Endothelial cell (in vitro differentiated cells): ENCODE results near the gene BCAS1. TPM values are rescaled to one million over a fixed set of nuclear protein-coding genes. Genes with fewer than 3 reads are reported as not detected.

Experiments used
- DNase-seq: peaks from one replicate; pipeline ENCODE4 v3.0.0; 2021; ENCODE audit warnings: low spot score
- H3K27ac Mint-ChIP-seq: one replicate; pipeline ENCODE4 v1.8.0; 2021; ENCODE audit warnings: mixed read lengths, inconsistent platforms; ENCODE audit not compliant: unreplicated experiment
- H3K27me3 Mint-ChIP-seq: one replicate; pipeline ENCODE4 v1.8.0; 2021; ENCODE audit warnings: mild to moderate bottlenecking, moderate library complexity, mixed read lengths, inconsistent platforms; ENCODE audit not compliant: unreplicated experiment
- H3K36me3 Mint-ChIP-seq: one replicate; pipeline ENCODE4 v1.8.0; 2021; ENCODE audit warnings: mild to moderate bottlenecking, low read depth, mixed read lengths, inconsistent platforms; ENCODE audit not compliant: unreplicated experiment
- H3K4me1 Mint-ChIP-seq: one replicate; pipeline ENCODE4 v1.8.0; 2021; ENCODE audit warnings: mild to moderate bottlenecking, mixed read lengths, inconsistent platforms; ENCODE audit not compliant: unreplicated experiment
- H3K4me3 Mint-ChIP-seq: one replicate; pipeline ENCODE4 v1.8.0; 2021; ENCODE audit warnings: mild to moderate bottlenecking, mixed read lengths, inconsistent platforms; ENCODE audit not compliant: unreplicated experiment
- H3K9me3 Mint-ChIP-seq: one replicate; pipeline ENCODE4 v1.8.0; 2021; ENCODE audit warnings: mixed read lengths, inconsistent platforms; ENCODE audit not compliant: unreplicated experiment
- total RNA-seq: library from RNA; stranded (reverse); fragmentation: NEBNext Ultra II Directional; extraction: Animal tissue kit (Norgen Biotek cat#: 25700); gene quantifications from one replicate; pipeline ENCODE4 v1.2.1, GENCODE V29; 2021; ENCODE audit not compliant: unreplicated experiment
- TF ChIP-seq, protein P1 (sequence below): fragments of 200-600 bp; sonication (generic); IDR thresholded peaks from one replicate; pipeline ENCODE4 v1.5.0; 2021; ENCODE audit warnings: antibody characterized with exemption; ENCODE audit not compliant: unreplicated experiment

Gene BCAS1
- total RNA-seq, 1 donor from 2014 or later = 0.05 TPM

DNA sequence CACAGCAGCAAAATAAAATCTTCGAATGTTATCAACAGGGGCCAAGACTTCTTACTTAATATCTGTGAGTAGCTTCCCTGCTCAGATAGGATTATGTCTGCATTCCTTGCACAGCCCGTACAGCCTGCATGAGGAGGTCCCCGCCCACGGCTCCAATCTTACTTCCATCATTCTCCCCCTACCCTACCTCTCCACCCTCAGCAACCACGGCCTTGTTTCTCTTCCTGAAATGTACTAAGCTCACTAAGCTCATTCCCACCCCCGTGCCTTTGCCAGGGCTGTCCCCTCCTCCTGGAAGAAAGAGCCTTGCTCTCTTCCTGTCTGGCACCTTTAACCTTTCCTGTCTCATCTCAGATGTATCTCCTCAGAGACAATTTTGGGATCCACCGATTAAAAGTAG, 120.4 kb downstream of the BCAS1 start:
- Mint-ChIP-seq H3K27ac (peak overlapping the region; percentile 33), H3K4me3 (no peak overlapping the region), H3K4me1 (peaks cover 10% of the 10 kb centered on the region), H3K36me3 (peaks cover 11% of the 10 kb centered on the region), H3K9me3 (peaks cover 4% of the 10 kb centered on the region), H3K27me3 (peaks cover 4% of the 10 kb centered on the region)
- DNase-seq = no peak
- TF ChIP-seq, protein P1, sequence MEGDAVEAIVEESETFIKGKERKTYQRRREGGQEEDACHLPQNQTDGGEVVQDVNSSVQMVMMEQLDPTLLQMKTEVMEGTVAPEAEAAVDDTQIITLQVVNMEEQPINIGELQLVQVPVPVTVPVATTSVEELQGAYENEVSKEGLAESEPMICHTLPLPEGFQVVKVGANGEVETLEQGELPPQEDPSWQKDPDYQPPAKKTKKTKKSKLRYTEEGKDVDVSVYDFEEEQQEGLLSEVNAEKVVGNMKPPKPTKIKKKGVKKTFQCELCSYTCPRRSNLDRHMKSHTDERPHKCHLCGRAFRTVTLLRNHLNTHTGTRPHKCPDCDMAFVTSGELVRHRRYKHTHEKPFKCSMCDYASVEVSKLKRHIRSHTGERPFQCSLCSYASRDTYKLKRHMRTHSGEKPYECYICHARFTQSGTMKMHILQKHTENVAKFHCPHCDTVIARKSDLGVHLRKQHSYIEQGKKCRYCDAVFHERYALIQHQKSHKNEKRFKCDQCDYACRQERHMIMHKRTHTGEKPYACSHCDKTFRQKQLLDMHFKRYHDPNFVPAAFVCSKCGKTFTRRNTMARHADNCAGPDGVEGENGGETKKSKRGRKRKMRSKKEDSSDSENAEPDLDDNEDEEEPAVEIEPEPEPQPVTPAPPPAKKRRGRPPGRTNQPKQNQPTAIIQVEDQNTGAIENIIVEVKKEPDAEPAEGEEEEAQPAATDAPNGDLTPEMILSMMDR = no peak

DNA sequence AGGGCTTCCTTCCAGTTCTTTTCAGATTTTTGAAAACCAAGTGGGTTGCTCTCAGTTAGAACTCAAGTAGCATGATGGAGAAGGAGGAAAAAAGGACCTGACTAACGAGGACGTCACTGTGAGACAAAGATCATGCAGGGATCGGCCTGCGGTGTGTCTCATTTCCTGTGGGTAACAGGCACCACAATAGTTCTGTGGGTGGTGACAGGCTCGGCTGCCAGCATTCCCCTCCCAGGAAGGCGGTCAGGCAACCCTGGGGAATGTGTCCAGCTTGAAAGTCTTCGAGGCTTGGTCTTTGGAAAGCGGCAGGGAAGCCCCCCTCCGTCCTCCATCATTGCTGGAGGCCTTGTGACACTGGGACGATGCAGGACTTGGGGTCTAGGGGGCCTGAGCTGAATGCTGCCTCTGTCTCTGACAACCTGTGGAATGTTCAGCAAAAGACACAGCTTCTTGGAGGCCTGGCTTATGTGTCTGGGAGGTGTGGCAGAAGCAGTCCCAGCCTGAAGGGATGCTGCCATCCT, 121.0 kb downstream of the BCAS1 start:
- Mint-ChIP-seq H3K36me3 (peaks cover 11% of the 10 kb centered on the region), H3K9me3 (peaks cover 4% of the 10 kb centered on the region), H3K27ac (no peak overlapping the region), H3K4me1 (peaks cover 10% of the 10 kb centered on the region), H3K4me3 (no peak overlapping the region), H3K27me3 (peaks cover 4% of the 10 kb centered on the region)
- TF ChIP-seq, protein P1 = no peak
- no peak for DNase-seq

DNA sequence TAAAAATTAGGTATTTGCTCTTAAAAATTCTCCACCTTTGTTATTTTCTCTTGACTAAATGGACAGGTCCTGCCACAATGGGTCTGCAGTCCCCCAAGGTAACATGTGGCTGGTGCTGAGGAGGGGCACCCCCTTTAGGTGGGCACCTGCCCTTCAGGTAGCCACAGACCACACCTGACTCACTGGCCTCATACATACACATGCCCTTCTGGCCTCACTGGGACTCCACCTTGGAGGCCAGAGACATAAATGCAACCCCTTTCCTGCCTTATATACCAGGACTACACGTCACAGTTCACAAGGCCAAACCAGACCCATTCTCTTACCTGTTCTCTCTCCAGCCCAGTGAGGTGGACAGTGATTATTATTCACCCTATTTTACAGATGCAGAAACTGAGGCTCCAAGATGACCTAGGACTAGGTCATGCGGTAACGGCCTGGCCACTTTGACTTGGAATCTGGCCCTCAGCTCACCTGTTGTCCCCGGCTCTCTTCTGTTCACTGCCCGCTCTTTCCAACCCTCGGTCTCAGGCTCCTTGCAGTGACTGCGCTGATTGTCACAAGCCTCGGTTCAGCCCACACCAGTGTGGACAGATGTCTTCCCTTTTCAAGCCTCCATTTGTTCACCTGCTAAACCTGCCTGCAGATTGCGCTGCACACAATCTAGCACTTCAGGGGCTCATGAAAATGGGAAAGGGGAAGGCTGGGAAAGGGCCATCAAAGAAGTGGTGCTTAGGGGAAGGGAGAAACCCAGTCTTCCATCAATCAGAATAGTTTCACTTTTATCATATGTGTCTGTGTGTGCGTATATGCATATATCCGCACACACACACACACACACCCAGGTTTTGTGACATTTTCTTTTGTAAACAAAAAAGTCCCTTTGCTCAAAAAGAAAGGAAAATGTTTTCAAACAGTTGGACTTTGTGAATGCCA, 121.7 kb downstream of the BCAS1 start:
- no peak for DNase-seq
- Mint-ChIP-seq H3K4me3 (no peak overlapping the region), H3K9me3 (peaks cover 4% of the 10 kb centered on the region), H3K4me1 (peaks cover 10% of the 10 kb centered on the region), H3K27me3 (peaks cover 4% of the 10 kb centered on the region), H3K27ac (no peak overlapping the region), H3K36me3 (peaks cover 8% of the 10 kb centered on the region)
- TF ChIP-seq, protein P1 = no peak

DNA sequence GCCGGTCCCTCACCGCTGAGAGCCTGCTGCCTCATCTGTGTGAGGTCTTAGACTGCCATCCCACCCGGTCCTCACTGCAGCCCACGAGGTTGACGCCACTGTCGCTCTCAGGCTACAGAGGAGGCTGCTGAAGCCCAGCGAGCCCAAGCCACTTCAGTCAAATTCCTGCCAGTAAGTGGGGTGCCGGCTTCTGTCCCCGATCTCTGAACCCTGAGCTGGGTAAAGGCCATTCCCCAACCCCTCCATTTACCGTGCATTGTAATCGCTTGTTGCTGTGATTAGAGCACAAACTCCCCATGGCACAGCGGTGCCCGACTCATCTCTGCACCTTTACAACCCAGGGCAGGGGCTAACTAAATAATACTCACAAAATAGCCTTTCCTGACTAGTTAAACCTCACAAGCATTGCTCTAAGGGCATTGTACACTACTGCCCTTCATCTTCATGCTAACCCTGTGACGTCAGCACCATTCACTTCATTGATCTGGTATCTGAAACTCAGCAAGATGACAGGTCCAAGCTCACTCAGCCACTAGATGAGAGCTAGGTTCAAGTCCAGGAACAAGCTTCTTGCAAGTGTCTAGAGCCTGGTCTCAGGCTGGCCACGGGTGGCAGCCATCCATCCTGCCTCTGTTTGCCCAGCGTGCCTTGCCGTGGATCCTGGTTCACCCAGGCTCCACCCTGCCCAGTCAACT, 122.7 kb downstream of the BCAS1 start:
- H3K27me3 Mint-ChIP-seq = peaks cover 6% of the 10 kb centered on the region
- no peak for DNase-seq
- TF ChIP-seq, protein P1 = no peak
- H3K27ac Mint-ChIP-seq = no peak overlapping the region
- H3K9me3 Mint-ChIP-seq = peaks cover 4% of the 10 kb centered on the region
- H3K4me3 Mint-ChIP-seq = no peak overlapping the region
- peaks cover 10% of the 10 kb centered on the region for H3K4me1 Mint-ChIP-seq
- peaks cover 4% of the 10 kb centered on the region for H3K36me3 Mint-ChIP-seq
